HG02642 (cell line): ENCODE data around the gene TEPSIN.

Experiments
- ATAC-seq: cut with Tn5 transposase; IDR thresholded peaks from one replicate; pipeline ENCODE4 v1.9.1; 2021; ENCODE audit warnings: mild to moderate bottlenecking; ENCODE audit not compliant: unreplicated experiment, poor library complexity

TEPSIN gene, protein sequence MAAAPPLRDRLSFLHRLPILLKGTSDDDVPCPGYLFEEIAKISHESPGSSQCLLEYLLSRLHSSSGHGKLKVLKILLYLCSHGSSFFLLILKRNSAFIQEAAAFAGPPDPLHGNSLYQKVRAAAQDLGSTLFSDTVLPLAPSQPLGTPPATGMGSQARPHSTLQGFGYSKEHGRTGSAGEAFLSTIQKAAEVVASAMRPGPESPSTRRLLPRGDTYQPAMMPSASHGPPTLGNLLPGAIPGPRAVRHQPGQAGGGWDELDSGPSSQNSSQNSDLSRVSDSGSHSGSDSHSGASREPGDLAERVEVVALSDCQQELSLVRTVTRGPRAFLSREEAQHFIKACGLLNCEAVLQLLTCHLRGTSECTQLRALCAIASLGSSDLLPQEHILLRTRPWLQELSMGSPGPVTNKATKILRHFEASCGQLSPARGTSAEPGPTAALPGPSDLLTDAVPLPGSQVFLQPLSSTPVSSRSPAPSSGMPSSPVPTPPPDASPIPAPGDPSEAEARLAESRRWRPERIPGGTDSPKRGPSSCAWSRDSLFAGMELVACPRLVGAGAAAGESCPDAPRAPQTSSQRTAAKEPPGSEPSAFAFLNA

GRCh38 chr17:81238815-81239713, at the start of gene TEPSIN, which contains the start of gene NDUFAF8:
TEPSIN (minus strand) TSS chr17:81239055; CDS start chr17:81239033, 22 bp downstream.
NDUFAF8 (plus strand) TSS chr17:81239318; CDS start chr17:81239364, 46 bp downstream.
- peak; percentile 90 for ATAC-seq

DNA sequence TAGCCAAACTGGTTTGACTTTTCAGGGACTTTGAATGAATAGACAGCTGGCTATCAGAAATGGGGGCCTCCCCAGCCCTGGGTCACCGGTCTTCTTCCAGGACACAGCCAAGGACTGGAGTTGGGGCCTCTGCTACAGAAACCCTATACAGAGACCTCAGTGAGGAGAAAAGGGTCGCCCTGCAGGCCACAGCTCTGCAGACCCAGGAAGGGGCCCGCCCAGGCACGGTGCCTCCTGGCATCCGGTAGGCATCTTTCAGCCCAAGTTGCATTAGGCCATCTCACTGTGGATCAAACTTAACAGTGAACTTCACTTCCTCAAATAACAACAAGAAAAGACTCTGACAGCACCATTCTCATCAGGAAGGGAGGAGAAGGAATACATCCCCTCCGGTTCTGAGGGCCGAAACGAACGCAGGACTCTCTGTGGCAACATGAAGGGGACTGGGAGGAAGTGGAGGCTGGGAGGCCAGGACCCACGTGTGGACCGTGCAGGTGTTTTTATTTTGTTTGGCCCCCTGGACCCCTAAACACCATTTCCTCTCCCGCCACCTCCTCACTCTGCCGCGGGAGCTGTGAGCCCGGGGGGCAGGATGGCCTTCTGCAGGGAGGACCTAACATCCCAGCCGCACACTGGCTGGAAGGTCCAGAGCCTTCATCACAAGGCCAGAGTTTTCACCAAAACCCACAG, 49.0 kb upstream of the TEPSIN start:
- no peak for ATAC-seq

DNA sequence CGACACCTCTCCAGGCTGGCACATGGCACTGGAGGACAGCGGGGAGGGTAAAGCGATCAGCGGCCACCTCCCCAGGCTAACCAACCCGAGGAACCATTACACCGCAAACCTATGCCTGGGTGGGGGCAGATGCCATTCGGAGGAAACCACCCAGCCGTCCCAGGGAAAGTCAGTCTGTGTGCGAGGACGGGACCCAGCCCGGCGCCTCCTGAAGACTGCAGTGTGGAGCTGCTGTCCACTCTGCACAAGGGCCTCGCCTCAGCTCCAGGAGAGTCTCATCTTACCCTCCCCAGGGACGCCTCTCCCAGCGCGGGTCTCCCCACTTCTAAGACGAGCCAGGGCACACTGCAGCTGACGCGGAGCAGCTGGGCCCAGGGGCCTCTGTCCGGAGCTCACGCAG, 48.3 kb upstream of the TEPSIN start:
- ATAC-seq, result no peak

- ATAC-seq, result no peak
Observed at GRCh38 chr17:81286491-81287145, 47.8 kb upstream of the TEPSIN start.

DNA sequence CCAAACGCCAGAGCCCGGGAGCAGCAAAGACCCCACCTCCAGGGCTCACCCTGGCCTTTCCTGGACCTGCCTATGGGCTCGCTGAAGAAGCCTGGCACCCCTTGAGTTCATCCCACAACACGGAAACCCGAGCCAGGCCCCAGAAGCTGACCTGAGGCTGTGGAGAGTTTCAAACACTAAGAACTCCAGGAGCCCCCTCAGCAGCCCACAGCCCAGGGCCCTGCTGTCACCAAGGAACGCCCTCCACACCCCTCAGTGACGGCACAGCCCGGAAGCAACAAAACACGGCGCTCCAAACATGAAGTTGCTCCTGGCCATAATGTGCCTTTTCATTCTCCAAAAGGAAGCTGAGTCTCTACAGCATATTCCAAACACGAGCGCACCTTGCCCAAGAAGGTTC, 47.0 kb upstream of the TEPSIN start:
- no peak for ATAC-seq

DNA sequence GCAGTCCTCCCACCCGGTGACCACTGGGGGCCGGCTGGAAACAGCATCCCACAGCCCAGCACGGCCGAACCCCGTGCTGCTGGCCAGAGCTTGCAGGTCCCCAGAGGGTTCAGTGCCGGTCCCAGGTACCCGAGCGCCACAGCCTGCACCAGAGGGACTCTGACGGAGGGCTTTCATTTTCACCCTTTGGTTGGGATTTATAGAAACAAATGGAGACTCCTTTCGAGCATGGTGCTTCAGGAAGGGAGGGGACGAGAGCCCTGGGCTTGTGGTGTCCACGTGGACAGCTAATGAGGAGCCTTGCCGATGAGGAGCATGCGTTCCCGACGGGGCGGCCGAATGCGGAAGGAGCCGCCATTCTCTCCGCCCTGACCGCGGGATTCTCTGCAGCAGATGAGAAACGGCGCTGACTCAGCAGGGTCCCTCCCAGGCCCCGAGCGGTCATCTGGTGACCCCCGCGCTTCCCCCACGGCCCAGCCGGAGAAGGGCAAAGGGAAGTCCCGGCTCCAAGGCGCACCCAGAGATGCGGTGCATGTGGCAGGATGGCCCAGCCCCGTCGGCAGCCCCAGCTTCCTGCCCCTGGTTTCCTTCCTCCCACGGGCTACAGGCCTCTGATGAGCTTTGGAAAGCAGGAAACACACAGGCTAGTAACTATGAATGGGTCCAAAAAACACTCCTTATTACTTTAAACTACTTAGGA, 46.5 kb upstream of the TEPSIN start:
- no peak for ATAC-seq

- no peak for ATAC-seq
Observed at GRCh38 chr17:81282876-81283275, 44.0 kb upstream of the TEPSIN start.

DNA sequence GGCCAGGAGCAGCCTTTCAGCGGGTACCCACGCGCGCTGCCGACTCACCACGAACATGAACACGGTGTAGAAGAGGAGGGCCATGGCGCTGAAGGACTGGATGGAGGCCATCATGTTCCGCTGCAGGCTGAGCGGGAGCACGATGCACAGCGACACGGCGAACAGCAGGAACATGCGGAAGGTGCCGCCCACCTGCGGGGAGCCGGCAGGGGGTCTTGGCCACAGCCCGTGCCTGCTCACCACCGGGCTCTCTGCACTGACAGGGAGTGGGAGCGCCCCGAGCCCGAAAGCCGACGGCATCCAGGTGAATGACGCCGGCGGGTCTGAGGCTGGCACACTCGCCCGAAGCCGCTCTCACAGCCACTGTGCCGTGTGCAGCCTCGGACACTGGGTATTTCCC, 43.3 kb upstream of the TEPSIN start:
- no peak for ATAC-seq

DNA sequence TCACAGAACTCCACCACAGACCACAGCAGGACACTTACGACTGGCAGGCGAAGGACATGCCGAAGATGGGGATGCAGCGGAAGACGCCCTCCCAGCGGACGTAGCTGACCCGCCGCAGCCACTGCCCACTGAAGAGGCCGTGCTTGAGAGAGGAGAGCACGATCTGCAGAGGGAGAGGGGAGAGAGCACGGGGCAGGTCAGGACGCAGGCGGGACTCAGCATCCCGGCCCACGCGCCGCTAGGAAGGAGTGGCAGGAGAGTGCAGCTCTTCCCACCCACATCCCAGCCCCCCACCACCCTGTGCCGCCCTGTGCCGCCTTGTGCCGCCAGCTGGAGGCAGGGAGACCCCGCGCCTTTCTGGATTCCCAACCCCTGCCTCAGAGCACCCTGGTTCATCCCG, 41.7 kb upstream of the TEPSIN start:
- no peak for ATAC-seq

DNA sequence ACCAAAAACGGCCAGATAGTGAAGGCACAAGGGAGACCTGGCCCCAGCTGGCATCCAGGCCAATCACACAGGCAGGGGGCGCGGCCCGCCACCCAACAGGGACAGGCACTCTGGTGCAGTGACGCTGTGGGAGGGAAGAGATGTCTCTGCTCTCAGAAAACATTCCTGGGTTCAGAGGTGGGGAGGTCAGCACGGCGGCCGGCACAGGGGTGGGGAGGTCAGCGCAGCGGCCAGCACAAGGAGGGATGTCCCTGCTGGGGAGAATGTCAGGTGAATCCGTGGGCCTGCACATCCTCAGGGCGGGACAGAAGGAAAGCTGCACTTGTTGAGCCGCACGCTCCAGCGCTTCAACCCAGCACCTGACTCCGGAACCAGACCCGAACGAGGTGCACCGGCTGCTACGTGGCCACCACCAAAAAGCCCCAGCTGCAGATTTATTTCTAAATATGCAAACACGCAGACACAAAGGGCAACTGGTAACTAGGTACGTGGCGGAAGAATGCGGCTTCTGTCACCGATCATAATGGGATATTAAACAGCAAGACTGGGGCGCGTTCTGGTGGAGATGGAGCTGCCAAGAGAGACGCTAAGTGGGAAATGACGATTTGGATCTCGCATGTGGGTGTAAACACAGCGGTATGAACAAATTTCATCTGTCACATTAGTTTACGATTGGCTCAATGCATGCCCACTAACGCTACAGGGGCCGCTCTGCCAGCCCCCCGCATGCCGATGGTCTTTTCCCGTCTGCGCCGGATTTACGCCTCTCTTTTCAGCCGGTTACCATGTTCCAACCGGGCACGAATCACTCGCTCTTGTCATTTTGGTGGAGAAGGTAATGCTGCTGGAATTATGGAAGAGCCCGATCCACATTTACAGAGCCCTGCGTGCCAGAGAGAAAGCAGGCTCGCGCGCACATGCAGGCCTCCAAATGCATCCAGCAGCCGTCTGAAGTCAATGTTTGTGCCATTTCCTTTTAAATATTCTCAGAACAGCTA, 40.7 kb upstream of the TEPSIN start:
- ATAC-seq, result no peak

GRCh38 chr17:81278831-81279230, 40.0 kb upstream of the TEPSIN start:
- no peak for ATAC-seq

GRCh38 chr17:81277946-81278693, 39.3 kb upstream of the TEPSIN start:
- ATAC-seq, result no peak

- ATAC-seq, result no peak
Observed at GRCh38 chr17:81277421-81277820, 38.6 kb upstream of the TEPSIN start.

DNA sequence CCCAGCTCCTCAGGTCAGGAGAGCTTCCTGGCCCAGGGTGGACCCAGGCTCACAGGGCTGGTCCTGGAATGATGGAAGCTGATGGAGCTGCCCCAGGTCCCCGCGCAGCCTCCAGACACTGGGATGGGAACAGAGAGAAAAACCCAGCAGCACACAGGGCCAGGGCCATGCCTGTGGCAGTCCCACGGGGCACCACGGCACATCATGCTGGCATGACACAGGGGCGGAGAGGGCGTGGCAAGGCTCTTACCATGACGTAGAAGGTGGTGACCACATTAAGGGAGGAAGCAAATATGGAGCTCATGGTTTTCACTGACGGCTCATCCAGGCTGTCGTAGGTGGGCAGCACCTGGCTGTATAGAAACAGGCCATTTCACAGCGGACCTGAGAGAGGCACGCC, 37.9 kb upstream of the TEPSIN start:
- ATAC-seq, result no peak

GRCh38 chr17:81274471-81274855, 35.6 kb upstream of the TEPSIN start:
- no peak for ATAC-seq

DNA sequence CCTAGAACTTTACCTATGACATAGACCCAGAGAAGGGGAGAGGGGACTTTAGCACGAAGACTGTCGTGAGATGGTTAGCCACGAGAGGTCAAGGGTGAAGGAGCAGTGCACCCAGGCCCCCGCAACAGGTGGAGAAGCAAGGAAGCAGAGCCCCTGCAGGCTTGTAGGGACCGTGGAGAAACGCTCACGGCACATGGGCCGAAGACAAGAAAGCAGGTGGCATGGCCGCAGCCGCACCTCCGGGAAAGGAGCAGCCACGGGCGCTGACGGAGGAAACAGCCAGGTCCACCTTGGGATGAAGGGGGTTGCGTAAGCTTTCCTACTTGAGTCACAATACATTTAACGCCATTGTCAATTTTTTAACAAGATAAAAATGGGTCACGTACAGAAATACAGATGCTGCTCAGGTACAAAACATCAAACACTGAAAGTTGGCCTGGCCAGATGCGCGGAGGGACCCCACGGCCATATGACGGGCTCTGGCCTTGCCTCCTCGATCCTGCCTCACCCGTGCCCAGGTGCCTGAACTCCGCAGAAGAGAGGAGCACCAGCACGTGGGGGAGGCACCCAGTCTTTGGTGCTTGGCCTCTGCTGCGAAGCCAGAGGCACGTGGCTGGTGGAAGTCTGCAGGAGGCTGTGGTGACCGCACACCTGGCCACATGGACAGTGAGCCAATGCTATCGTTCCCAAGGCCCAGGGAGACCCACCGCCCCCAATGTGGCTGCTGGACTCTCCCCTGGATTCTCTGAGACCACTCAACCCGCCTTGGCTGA, 35.0 kb upstream of the TEPSIN start:
- ATAC-seq, result no peak

- no peak for ATAC-seq
Observed at GRCh38 chr17:81272616-81273015, 33.8 kb upstream of the TEPSIN start.
